Ovary (tissue), 9 donors: ENCODE data around the gene BEST2. TPM values are rescaled to one million over a fixed set of nuclear protein-coding genes. Genes with fewer than 3 reads are reported as not detected.
"Not testable (repeated sequence)": the region's sequence is repeated elsewhere in the genome, so short reads cannot be mapped to it uniquely, and the experiment has no call there.

Source experiments
- DNase-seq, 5 donors: peaks; one replicate each; pipeline ENCODE4 v3.0.0-alpha.2; 2019 to 2020
- H3K27ac ChIP-seq, 2 donors: fragments of 200-600 bp; one replicate each; pipeline versions ENCODE4 v1.5.1 to v1.8.0; 2019 to 2022
- H3K27me3 ChIP-seq: fragments of 200-600 bp; one replicate; pipeline ENCODE4 v1.8.0; 2022
- H3K36me3 ChIP-seq: fragments of 200-600 bp; sonication (generic); one replicate; pipeline ENCODE4 v1.5.1; 2019
- H3K4me1 ChIP-seq: one replicate; pipeline ENCODE4 v1.8.1; 2013; ENCODE audit warnings: mild to moderate bottlenecking, moderate library complexity; ENCODE audit not compliant: insufficient read depth
- H3K4me3 ChIP-seq: fragments of 200-600 bp; sonication (generic); one replicate; pipeline ENCODE4 v1.5.1; 2017
- H3K9me3 ChIP-seq, 2 donors: fragments of 200-600 bp in 1 of 2; sonication (generic) in 1 of 2; one replicate each; pipeline versions ENCODE4 v1.5.1 to v1.8.1; 2013 to 2019; ENCODE audit warnings: mild to moderate bottlenecking in 1 of 2, moderate library complexity in 1 of 2
- EP300 ChIP-seq: sonication (generic); formaldehyde crosslinking; IDR thresholded peaks from one replicate; pipeline ENCODE4 v1.6.1; 2017; ENCODE audit warnings: antibody characterized with exemption
- POLR2A ChIP-seq: fragments of 450-650 bp; IDR thresholded peaks from one replicate; pipeline ENCODE4 v1.6.1; 2017; ENCODE audit warnings: antibody characterized with exemption, mild to moderate bottlenecking, moderate library complexity
- WGBS, 3 donors: extraction: QIAGEN DNeasy Blood & Tissue Kit in 1 of 3; methylation state at CpG; one replicate each; pipeline versions ENCODE4 v1.1.5 to v1.1.7; 2013 to 2017; 5-methylcytosine and 5-hydroxymethylcytosine counted together
- intact Hi-C, 4 donors: fragments of 100-400 bp; cut with DNase I; formaldehyde crosslinking; loops; one replicate each; pipeline versions ENCODE4 v1.11.0 to v1.15.1; 2022 to 2023
- polyA plus RNA-seq, 2 donors: library from polyadenylated mRNA; stranded (reverse); fragments of 200-250 nt in 1 of 2; fragments of 350-450 nt in 1 of 2; fragmentation: Illumina TruSeq in 1 of 2; extraction: RNeasy Lipid Tissue Mini Kit (QIAGEN cat#74804) in 1 of 2; gene quantifications; one replicate each; pipeline ENCODE4 v1.2.3, GENCODE V29; 2013 to 2014
- total RNA-seq, 7 donors: library from RNA; depleted of rRNA in 2 of 7; stranded (reverse); fragments of >200 nt in 2 of 7; fragmentation: NEBNext Ultra II Directional in 3 of 7; extraction: Animal tissue kit (Norgen Biotek cat#: 25700) in 3 of 7; gene quantifications; one replicate each; pipeline versions ENCODE4 v1.1.0 to v1.2.4, GENCODE V29; 2016 to 2023
- TF ChIP-seq, protein P1 (sequence below), 3 donors: fragments of 450-650 bp in 2 of 3; fragments of 200-600 bp in 1 of 3; IDR thresholded peaks; one replicate each; pipeline versions ENCODE4 v1.5.1 to v1.8.0; 2016 to 2022; ENCODE audit warnings: antibody characterized with exemption in 3 of 3, mild to moderate bottlenecking in 1 of 3
- donor health status: DM: no; HTN: no; CAD: no; lungs with moderate emphysema.
- donor health status: DM: no; HTN: no; CAD: no.
- donor health status: Bipolar disorder and iron deficiency.
- donor health status: DM: yes; HTN: yes; CAD: no.
- donor health status: DM: no; HTN: no; CAD: no.
- donor health status: DM: yes; HTN: yes; CAD: no.

The BEST2 gene
- total and polyA plus RNA-seq, 9 donors = not detected

- no peaks in the 10 kb centered on the region for H3K4me1 ChIP-seq
- H3K36me3 ChIP-seq = no peaks in the 10 kb centered on the region
- H3K4me3 ChIP-seq = no peak overlapping the region
- 83 to 91% (median 85%) methylated on average over 12 to 13 of the region's 13 CpGs for WGBS, 3 donors
- H3K27ac ChIP-seq = no peak overlapping the region
- no peaks in the 10 kb centered on the region for H3K9me3 ChIP-seq
- TF ChIP-seq, protein P1, sequence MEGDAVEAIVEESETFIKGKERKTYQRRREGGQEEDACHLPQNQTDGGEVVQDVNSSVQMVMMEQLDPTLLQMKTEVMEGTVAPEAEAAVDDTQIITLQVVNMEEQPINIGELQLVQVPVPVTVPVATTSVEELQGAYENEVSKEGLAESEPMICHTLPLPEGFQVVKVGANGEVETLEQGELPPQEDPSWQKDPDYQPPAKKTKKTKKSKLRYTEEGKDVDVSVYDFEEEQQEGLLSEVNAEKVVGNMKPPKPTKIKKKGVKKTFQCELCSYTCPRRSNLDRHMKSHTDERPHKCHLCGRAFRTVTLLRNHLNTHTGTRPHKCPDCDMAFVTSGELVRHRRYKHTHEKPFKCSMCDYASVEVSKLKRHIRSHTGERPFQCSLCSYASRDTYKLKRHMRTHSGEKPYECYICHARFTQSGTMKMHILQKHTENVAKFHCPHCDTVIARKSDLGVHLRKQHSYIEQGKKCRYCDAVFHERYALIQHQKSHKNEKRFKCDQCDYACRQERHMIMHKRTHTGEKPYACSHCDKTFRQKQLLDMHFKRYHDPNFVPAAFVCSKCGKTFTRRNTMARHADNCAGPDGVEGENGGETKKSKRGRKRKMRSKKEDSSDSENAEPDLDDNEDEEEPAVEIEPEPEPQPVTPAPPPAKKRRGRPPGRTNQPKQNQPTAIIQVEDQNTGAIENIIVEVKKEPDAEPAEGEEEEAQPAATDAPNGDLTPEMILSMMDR (IDR thresholded peaks at IDR 0.05) = no peak
- no peak for TF ChIP-seq EP300
- no peak for TF ChIP-seq POLR2A
- intact Hi-C loops = no loop called here
- H3K27me3 ChIP-seq = no peaks in the 10 kb centered on the region
- DNase-seq = no peak
Observed at GRCh38 chr19:12706332-12706718, 45.3 kb upstream of the BEST2 start.

DNA sequence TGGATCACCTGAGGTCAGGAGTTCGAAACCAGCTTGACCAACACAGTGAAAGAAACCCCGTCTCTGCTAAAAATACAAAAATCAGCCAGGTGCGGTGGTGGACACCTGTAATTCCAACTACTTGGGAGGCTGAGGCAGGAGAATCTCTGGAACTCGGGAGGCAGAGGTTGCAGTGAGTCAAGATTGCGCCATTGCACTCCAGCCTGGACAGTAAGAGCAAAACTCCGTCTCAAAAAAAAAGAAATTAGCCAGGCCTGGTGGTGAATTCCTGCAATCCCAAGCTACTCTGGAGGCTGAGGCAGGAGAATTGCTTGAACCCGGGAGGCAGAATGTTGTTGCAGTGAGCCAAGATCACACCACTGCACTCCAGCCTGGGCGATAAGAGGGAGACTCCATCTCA, 43.0 kb upstream of the BEST2 start:
- H3K36me3 ChIP-seq = no peaks in the 10 kb centered on the region
- WGBS, 3 donors = 89 to 93% (median 92%) methylated on average over 8 of the region's 8 CpGs
- no peak for DNase-seq

DNA sequence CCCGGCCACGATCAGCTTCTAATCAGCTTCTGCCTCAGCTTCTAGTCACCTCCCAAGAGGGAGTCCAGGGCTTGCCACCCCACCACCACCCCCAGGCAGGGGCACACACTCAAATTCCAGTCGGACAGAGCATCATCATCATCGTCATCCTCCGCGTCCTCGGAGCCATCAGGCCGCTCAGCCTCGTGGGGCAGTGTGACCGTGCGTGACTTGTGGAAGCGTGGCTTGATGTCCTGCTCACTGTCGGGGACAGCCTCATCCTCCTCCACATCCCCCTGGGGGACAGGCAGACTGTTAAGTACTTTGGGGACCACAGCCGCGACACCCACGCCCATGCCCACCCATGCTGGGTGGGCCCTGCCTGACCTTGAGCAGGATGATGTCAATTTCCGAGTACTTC, 40.4 kb upstream of the BEST2 start:
- no peaks in the 10 kb centered on the region for H3K36me3 ChIP-seq
- DNase-seq = no peak
- TF ChIP-seq EP300 (no peak), POLR2A (no peak)
- TF ChIP-seq, protein P1 (IDR thresholded peaks at IDR 0.05) = no peak
- H3K27ac ChIP-seq = no peak overlapping the region
- no peaks in the 10 kb centered on the region for H3K4me1 ChIP-seq
- intact Hi-C loops = no loop called here
- H3K27me3 ChIP-seq = no peaks in the 10 kb centered on the region
- 87 to 89% (median 87%) methylated on average over 17 of the region's 17 CpGs for WGBS, 3 donors
- no peak overlapping the region for H3K4me3 ChIP-seq
- no peaks in the 10 kb centered on the region for H3K9me3 ChIP-seq

More for the DNA sequence above, 43.0 kb upstream of the BEST2 start:
- no peaks in the 10 kb centered on the region for H3K27me3 ChIP-seq
- no peaks in the 10 kb centered on the region for H3K4me1 ChIP-seq
- no peak overlapping the region for H3K4me3 ChIP-seq
- H3K27ac ChIP-seq = no peak overlapping the region
- intact Hi-C loops = no loop called here
- TF ChIP-seq EP300 = no peak
- no peak for TF ChIP-seq POLR2A
- TF ChIP-seq, protein P1 (IDR thresholded peaks at IDR 0.05) = no peak
- no peaks in the 10 kb centered on the region for H3K9me3 ChIP-seq

GRCh38 chr19:12712077-12712476, 39.5 kb upstream of the BEST2 start:
- intact Hi-C loops, H3K9me3 ChIP-seq, H3K27ac ChIP-seq, H3K4me3 ChIP-seq, H3K27me3 ChIP-seq, H3K36me3 ChIP-seq, H3K4me1 ChIP-seq: not testable (repeated sequence)
- WGBS, 3 donors = 37 to 41% (median 40%) methylated on average over 11 to 12 of the region's 14 CpGs
- DNase-seq = peak in 2 of 5 donors; percentile 50 to 64

DNA sequence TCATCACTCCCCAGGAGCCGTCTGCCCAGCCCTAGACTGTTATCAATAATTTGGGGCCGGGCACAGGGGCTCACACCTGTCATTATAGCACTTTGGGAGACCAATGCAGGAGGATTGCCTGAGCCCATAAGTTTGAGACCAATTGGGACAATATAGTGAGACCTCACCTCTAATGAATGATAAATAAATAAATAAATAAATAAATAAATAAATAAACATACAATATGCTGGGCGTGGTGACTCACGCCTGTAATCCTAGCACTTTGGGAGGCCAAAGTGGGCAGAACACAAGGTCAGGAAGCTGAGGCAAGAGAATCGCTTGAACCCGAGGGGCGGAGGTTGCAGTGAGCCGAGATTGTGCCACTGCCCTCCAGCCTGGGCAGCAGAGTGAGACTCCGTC, 38.3 kb upstream of the BEST2 start:
- H3K4me1 ChIP-seq, H3K36me3 ChIP-seq, intact Hi-C loops, H3K9me3 ChIP-seq, DNase-seq, H3K4me3 ChIP-seq, H3K27me3 ChIP-seq, H3K27ac ChIP-seq: not testable (repeated sequence)
- 91 to 95% (median 92%) methylated on average over 9 of the region's 9 CpGs for WGBS, 3 donors

GRCh38 chr19:12715102-12715501, 36.5 kb upstream of the BEST2 start:
- H3K36me3 ChIP-seq = no peaks in the 10 kb centered on the region
- 82 to 86% (median 84%) methylated on average over 15 of the region's 15 CpGs for WGBS, 3 donors
- TF ChIP-seq POLR2A = no peak
- no peak for TF ChIP-seq EP300
- TF ChIP-seq, protein P1 (IDR thresholded peaks at IDR 0.05) = no peak

More at GRCh38 chr19:12715102-12715501, 36.5 kb upstream of the BEST2 start:
- DNase-seq = no peak
- intact Hi-C loops = no loop called here
- Histone ChIP-seq H3K4me3 (no peak overlapping the region), H3K4me1 (peaks cover under 1% of the 10 kb centered on the region), H3K27ac (no peak overlapping the region), H3K9me3 (no peaks in the 10 kb centered on the region), H3K27me3 (no peaks in the 10 kb centered on the region)
